Measurements from ENCODE around the gene ERO1B. TPM values are rescaled to one million over a fixed set of nuclear protein-coding genes. Genes with fewer than 3 reads are reported as not detected.

Gene ERO1B
- total RNA-seq, 2 donors from 2014 or later = 10.4 to 12.0 TPM

DNA sequence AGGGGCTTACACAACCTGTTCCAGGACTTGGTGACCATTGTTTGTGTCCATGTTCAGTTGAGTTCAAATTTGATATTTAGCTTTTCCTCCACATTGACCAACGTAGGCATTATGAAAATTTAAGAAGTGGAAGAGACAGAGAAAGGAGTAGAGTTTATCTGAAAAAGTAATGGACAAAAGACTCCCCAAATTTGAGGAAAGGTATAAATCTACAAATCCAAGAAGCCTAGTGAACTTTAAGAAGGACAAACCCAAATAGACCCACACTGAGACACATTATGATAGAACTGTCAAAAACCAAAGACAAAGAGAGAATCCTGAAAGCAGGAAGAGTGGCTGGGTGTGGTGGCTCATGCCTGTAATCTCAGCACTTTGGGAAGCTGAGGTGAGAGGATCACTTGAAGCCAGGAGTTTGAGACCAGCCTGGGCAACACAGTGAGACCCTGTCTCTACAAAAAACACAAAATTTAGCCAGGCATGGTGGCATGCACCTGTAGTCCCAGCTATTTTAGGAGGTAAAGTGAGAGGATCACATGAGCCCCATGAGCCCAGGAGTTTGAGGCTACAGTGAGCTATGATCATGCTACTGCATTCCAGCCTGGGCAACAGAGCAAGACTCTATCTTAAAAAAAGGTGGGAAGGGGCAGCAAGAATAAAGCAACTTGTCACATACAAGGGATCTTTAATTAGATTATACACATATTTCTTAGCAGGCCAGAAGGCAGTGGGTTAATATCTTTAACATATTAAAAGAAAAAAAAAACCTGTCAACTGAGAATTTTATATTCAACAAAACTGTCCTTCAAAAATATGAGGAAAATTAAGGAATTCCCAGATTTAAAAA lies 41.0 kb upstream of the ERO1B start:
- Histone ChIP-seq H3K4me3 (no peak overlapping the region), H3K36me3 (no peaks in the 10 kb centered on the region), H3K27ac (no peak overlapping the region), H3K27me3 (replicated peaks; ENCODE audit: insufficient read depth) (no peaks in the 10 kb centered on the region), H3K4me1 (replicated peaks) (no peaks in the 10 kb centered on the region), H3K9me3 (no peaks in the 10 kb centered on the region)
- intact Hi-C loops (cut with DNase I) = no loop called here
- TF ChIP-seq POLR2AphosphoS5 (IDR thresholded peaks at IDR 0.05) (no peak), POLR2A (IDR thresholded peaks at IDR 0.05) (no peak)
- TF ChIP-seq, protein P1, sequence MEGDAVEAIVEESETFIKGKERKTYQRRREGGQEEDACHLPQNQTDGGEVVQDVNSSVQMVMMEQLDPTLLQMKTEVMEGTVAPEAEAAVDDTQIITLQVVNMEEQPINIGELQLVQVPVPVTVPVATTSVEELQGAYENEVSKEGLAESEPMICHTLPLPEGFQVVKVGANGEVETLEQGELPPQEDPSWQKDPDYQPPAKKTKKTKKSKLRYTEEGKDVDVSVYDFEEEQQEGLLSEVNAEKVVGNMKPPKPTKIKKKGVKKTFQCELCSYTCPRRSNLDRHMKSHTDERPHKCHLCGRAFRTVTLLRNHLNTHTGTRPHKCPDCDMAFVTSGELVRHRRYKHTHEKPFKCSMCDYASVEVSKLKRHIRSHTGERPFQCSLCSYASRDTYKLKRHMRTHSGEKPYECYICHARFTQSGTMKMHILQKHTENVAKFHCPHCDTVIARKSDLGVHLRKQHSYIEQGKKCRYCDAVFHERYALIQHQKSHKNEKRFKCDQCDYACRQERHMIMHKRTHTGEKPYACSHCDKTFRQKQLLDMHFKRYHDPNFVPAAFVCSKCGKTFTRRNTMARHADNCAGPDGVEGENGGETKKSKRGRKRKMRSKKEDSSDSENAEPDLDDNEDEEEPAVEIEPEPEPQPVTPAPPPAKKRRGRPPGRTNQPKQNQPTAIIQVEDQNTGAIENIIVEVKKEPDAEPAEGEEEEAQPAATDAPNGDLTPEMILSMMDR (IDR thresholded peaks at IDR 0.05) = no peak
- no peak for DNase-seq (ENCODE audit: low spot score)
- WGBS = 0% methylated on average over 1 of the region's 1 CpG

DNA sequence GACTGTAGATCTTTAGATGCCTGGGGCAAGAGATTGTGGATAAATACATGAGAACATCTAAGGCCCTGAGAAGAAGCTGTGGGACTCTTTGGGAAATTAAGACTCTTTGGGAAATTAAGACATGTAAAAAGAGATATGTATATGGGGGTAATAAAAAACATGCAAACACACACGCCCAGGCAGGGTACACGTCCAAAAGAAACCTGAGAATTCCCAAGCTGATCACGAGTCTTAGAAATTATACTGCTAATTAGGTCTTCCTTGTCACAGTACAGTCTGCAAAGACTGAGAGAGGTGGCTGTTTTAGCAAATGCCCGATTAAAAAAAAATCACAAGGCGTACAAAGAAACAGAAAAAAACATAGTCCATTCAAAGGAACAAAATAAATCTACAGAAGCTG lies 39.3 kb upstream of the ERO1B start:
- TF ChIP-seq POLR2AphosphoS5 (IDR thresholded peaks at IDR 0.05) (no peak), POLR2A (IDR thresholded peaks at IDR 0.05) (no peak)
- TF ChIP-seq, protein P1 (IDR thresholded peaks at IDR 0.05) = no peak
- intact Hi-C loops (cut with DNase I) = no loop called here
- Histone ChIP-seq H3K9me3 (no peaks in the 10 kb centered on the region), H3K27ac (no peak overlapping the region), H3K27me3 (replicated peaks; ENCODE audit: insufficient read depth) (no peaks in the 10 kb centered on the region), H3K4me3 (no peak overlapping the region), H3K4me1 (replicated peaks) (no peaks in the 10 kb centered on the region), H3K36me3 (no peaks in the 10 kb centered on the region)
- DNase-seq (ENCODE audit: low spot score) = no peak
- 67% methylated on average over 5 of the region's 5 CpGs for WGBS

DNA sequence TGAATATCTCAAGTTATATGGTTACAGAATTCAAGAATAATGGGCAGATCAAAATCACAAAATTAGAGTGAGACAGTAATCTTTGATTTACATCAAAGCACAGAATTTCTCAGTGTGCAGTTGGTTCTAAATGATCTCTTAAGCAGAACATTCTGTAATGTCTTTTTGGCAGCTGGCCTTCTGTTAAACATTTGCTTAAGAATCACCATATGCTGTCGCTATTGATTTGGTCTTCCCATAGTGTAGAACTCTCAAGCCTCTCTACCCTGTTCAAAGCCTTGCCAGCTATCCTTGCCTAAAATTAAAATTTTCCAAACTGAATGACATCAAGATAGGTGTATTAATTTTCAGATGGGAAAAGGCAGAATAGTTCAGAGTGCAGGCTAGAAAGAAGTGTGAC lies 38.9 kb upstream of the ERO1B start:
- Histone ChIP-seq H3K4me3 (no peak overlapping the region), H3K36me3 (no peaks in the 10 kb centered on the region), H3K27me3 (replicated peaks; ENCODE audit: insufficient read depth) (no peaks in the 10 kb centered on the region), H3K27ac (no peak overlapping the region), H3K9me3 (no peaks in the 10 kb centered on the region), H3K4me1 (replicated peaks) (no peaks in the 10 kb centered on the region)
- WGBS = 22% methylated on average over 1 of the region's 1 CpG
- intact Hi-C loops (cut with DNase I) = no loop called here
- DNase-seq (ENCODE audit: low spot score) = no peak
- TF ChIP-seq, protein P1 (IDR thresholded peaks at IDR 0.05) = no peak
- no peak for TF ChIP-seq POLR2A (IDR thresholded peaks at IDR 0.05)
- no peak for TF ChIP-seq POLR2AphosphoS5 (IDR thresholded peaks at IDR 0.05)

DNA sequence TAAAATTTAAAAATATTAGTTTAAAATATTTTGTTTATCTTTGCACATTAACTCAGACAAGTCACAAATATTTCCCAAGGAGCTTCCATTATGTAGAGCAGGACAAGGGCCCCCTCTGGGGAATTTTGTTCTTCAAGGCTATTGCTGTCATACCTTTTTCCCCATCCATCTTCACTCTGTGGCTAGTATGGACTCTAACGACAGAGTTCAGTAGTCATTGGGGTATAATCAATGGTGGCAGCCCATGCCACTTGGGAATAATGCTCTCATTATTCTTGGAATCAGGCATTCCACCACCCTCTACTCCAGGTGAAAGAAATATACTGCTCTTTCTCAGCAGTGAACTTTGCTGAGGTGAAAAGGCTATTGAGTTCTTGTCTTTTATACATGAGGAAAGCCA lies 38.5 kb upstream of the ERO1B start:
- no peak for DNase-seq (ENCODE audit: low spot score)
- TF ChIP-seq, protein P1 (IDR thresholded peaks at IDR 0.05) = no peak
- TF ChIP-seq POLR2AphosphoS5 (IDR thresholded peaks at IDR 0.05) (no peak), POLR2A (IDR thresholded peaks at IDR 0.05) (no peak)
- Histone ChIP-seq H3K4me1 (replicated peaks) (no peaks in the 10 kb centered on the region), H3K36me3 (no peaks in the 10 kb centered on the region), H3K27me3 (replicated peaks; ENCODE audit: insufficient read depth) (no peaks in the 10 kb centered on the region), H3K27ac (no peak overlapping the region), H3K9me3 (no peaks in the 10 kb centered on the region), H3K4me3 (no peak overlapping the region)
- WGBS = 77% methylated on average over 1 of the region's 1 CpG
- intact Hi-C loops (cut with DNase I) = no loop called here

DNA sequence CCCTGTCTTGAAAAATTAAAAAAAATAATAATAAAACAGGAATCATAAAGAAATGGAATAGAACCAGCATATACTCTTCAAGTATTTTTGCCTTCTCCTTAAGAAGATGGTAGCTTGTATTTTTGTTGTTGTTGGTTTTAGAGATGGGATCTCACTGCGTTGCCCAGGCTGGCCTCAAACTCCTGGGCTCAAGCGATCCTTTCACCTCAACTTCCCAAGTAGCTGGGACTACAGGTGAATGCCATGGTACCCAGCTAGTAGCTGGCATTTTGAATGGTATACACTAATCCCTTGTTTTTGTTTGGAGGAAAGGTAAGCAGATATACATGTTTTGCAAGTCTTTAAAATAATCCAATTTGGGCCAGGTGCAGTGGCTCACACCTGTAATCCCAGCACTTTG lies 34.7 kb upstream of the ERO1B start:
- Histone ChIP-seq H3K9me3 (no peaks in the 10 kb centered on the region), H3K4me1 (replicated peaks) (no peaks in the 10 kb centered on the region), H3K27ac (no peak overlapping the region), H3K27me3 (replicated peaks; ENCODE audit: insufficient read depth) (no peaks in the 10 kb centered on the region), H3K36me3 (no peaks in the 10 kb centered on the region), H3K4me3 (no peak overlapping the region)
- intact Hi-C loops (cut with DNase I) = no loop called here
- 93% methylated on average over 2 of the region's 2 CpGs for WGBS
- DNase-seq (ENCODE audit: low spot score) = no peak
- TF ChIP-seq, protein P1 (IDR thresholded peaks at IDR 0.05) = no peak
- TF ChIP-seq POLR2A (IDR thresholded peaks at IDR 0.05) (no peak), POLR2AphosphoS5 (IDR thresholded peaks at IDR 0.05) (no peak)
